Stimulated activated naive CD4-positive, alpha-beta T cell (primary cell): ENCODE results near the gene PDPR.
"Not testable (repeated sequence)": the region's sequence is repeated elsewhere in the genome, so short reads cannot be mapped to it uniquely, and the experiment has no call there.

Experiments
- DNase-seq, 6 experiments: peaks; one replicate each; lab custom pipeline; 2025; lab: John Stamatoyannopoulos, UW

The PDPR gene

GRCh38 chr16:70113982-70114826 is at the start of gene PDPR:
PDPR (plus strand) TSS chr16:70114332; CDS start chr16:70120493, 6,161 bp downstream.
- DNase-seq = peak; percentile 91 to 96 (median 92)

DNA sequence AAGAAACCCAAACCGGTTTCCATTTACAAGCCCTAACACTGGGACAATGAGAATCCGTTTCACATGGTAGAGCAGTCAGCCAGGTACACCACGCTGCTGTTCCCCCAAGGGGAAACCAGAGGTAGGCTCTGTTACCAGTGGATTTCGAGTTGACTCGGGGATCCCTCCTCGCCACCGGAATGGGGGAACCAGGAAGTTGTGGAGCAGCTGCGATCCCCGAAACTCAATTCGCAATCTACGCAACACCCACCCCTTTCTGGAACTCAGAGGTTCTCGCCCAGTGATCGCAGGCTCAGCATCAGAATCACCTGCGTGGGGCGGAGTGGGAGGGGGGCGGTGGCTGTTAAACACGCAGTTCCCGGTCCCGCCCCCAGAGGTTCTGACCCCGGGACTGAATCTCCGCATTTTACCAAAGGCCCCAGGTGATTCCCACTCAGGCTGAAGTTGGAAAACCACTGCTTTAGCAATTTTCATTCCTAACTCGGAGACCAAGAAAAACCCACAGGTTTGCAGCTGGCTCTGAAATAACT is 49.2 kb upstream of the PDPR start:
- DNase-seq = peak; percentile 53 to 75 (median 66)

DNA sequence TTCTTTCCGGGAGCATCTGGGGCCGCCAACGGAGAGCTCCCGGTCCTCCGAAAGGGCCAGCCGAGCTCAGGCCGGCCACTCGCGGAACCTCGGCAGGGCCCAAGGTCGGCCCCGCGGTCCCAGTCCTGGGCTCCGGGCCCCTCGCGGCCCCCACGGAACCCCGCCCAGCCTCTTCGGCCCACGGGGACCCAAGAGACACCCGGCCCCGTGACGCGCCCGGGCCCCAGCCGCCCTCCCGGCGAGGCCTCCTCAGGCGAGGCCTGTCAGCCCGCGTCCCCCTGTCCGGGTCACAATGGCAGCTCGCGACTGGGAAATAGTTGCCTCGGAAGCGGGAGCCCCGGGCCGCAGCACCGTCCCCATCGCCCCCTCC is 48.8 kb upstream of the PDPR start:
- DNase-seq = peak in 1 of 6 experiments; percentile 7

DNA sequence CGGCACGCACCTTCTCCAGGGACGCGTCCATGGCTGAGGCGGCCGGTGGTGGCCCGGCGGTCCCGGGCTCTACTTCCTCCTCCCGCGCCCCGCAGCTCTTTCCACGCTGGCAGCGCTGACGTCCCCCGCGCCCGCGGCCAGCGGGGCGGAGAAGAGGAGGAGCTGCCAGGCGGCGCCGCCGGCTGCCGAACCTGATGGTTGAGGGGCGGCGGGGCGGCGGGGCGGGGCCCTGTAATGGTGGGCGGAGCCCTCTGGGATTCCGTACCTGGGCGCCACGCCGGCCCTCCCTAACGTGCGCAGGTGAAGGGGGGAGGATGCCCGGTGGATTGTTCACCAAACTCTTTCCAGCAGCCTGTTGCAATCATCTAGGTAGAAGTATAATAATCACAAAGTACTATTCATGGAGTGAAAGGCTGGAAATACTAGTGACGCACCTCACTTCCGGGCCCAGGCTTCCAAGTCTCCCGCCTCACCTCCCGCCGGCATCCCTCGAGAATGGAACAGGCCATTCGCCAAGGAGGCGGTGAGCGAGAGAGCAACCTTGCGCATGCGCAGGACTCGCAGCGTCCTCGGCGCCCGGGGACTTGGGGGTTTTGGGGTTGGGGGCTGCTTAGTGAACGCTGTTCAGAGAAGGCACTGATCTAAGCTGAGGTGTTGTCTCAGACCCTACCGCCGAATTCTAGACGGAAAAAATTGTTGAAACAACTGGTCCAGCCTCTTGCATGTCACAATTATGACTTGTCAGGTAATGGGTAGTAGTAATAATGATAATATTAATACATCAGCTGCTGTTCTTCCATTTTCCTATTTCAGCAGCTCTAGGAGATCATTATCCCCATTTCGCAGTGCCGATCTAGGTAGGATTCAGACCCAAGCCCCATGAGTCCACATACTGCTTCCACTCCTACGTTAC is 48.1 kb upstream of the PDPR start:
- peak; percentile 87 to 99 (median 92) for DNase-seq

- not testable (repeated sequence) for DNase-seq
These were observed 47.4 kb upstream of the PDPR start for GRCh38 chr16:70066751-70067150.

DNA sequence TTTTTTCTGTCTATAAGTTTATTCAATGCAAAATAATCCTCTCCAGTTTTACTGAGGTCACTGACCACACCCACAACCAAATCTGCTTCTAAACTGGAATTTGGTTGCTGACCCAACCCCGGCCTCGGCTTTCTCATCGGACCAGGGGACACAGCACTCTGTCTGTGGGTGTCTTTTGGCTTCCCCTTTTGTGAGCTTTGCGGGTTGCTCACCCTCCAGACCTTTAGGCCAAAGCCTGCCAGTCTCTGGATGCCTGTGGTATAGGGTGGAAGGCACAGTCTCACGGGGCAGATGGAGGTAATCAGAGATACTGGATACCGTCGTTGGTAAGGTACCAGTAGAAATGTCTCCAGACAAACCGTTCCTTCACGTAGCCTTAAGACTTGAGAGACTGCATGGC is 35.1 kb upstream of the PDPR start:
- DNase-seq = not testable (repeated sequence)

GRCh38 chr16:70081219-70081618 is 32.9 kb upstream of the PDPR start:
- not testable (repeated sequence) for DNase-seq

GRCh38 chr16:70083931-70084330 is 30.2 kb upstream of the PDPR start:
- not testable (repeated sequence) for DNase-seq

- DNase-seq = not testable (repeated sequence)
These were observed 26.0 kb upstream of the PDPR start for GRCh38 chr16:70088160-70088559.

GRCh38 chr16:70088877-70089276 is 25.3 kb upstream of the PDPR start:
- not testable (repeated sequence) for DNase-seq

DNA sequence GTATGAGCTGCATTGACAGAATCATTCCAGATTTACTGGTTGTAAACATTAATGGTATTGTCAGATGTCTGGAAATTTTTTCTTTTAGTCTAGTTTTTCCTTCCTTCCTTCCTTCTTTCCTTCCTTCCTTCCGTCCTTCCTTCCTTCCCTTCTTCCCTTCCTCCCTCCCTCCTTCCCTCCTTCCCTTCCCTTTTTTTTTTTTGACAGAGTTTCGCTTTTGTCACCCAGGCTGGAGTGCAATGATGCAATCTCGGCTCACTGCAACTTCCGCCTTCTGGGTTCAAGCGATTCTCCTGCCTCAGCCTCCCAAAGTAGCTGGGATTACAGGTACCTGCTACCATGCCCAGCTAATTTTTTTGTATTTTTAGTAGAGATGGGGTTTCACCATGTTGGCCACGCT is 24.8 kb upstream of the PDPR start:
- DNase-seq = not testable (repeated sequence)

GRCh38 chr16:70091104-70091503 is 23.0 kb upstream of the PDPR start:
- not testable (repeated sequence) for DNase-seq

DNA sequence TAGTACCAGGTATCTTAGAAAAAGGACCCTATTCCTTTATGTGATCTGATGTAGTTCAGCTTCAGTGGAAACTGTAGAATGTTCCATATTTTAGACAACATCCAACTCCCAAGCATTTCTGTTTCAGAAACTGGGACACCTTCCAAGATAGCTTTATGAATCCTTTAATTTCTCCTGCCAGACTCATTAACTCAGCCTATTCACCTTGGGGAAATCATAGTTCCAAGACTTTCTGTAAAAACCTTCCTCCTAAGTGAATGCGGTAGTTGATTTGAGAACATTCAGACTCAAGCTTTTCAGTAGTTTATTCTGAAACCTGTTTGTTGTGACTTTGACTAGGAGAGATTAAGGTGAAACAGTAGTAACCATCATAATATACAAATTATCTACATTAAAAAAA is 20.0 kb upstream of the PDPR start:
- DNase-seq = not testable (repeated sequence)

DNA sequence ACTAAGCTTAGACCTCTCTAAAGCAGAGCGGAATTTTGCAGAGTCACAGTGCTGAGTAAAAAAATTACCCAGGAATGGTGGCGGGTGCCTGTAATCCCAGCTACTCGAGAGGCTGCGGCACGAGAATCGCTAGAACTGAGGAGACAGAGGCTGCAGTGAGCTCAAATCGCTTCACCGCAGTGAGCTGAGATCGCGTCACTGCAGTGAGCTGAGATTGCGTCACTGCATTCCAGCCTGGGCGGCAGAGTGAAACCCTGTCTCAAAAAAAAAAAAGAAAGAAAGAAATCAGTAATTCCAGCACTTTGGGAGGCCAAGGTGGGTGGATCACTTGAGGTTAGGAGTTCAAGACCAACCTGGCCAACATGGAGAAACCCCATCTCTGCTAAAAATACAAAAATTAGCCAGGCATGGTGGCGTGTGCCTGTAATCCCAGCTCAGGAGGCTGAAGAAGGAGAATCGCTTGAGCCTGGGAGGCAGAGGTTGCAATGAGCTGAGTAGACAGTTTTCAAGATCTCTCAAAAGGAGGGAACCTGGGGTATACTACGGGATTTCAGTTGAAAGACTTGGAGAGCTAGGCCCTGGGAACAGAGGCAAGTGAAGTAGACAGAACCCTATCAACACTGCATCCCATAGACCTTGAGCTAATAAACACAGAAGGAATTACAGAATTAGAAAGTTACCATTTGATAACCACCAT is 4.4 kb upstream of the PDPR start:
- DNase-seq = not testable (repeated sequence)

GRCh38 chr16:70112162-70112561 is 2.0 kb upstream of the PDPR start:
- not testable (repeated sequence) for DNase-seq

DNA sequence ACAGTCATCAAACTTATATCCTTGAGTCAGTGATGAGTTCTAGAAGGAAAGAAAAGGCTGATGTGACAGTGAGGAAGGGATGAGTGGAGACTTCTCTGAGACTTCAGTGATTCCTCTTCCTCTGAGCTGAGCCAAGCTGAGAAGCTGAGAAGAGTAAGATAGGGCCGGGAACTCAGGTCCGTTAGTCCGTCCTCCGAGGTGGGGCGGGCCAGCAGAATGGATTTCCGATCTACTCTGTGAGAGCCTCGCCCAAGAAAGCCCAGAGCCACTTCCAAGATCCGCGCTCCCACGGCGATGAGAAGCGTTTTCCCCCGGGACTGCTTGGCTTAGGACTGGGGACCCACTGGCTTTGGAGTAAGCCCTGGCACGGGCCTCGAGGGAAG is 542 bp upstream of the PDPR start:
- not testable (repeated sequence) for DNase-seq

- DNase-seq = not testable (repeated sequence)
These were observed 4.2 kb downstream of the PDPR start for GRCh38 chr16:70118354-70118753.

- not testable (repeated sequence) for DNase-seq
These were observed 4.6 kb downstream of the PDPR start for GRCh38 chr16:70118776-70119175.

DNA sequence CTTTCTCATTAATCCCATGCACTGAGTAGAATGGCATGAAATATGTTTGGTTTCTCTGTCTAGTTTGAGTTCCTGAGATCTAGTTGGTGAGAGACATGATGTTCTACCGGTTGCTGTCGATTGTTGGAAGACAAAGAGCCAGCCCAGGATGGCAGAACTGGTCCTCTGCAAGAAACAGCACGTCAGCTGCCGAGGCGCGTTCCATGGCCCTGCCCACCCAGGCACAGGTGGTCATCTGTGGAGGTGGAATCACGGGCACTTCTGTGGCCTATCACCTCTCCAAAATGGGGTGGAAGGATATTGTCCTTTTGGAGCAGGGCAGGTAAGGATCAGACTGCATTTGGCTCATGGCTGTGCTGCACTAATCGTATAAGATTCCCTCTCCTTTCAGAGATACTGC is 6.3 kb downstream of the PDPR start:
- DNase-seq = not testable (repeated sequence)

- not testable (repeated sequence) for DNase-seq
These were observed 9.7 kb downstream of the PDPR start for GRCh38 chr16:70123822-70124221.

GRCh38 chr16:70126226-70126625 is 12.1 kb downstream of the PDPR start:
- DNase-seq = not testable (repeated sequence)

DNA sequence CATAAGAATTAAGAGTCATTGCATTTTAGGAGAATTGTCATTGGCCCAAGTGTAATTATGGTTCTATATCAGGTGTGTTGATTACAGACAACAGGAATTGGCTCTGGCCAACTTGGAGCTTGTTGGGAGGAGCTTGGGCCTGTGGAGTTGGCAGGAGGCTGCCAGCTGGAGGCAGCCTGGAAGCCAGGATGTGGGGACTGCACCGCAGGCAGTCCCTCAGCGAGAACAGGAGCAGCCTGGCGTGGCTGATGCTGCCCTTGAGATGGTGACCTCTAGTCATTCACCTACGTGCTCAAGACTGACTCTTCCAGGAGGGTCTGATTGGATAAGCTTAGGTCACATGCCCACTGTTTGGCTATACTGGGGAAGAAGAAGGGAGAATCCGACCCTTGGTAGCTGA is 13.6 kb downstream of the PDPR start:
- not testable (repeated sequence) for DNase-seq
